Hematopoietic multipotent progenitor cell treated with erythropoietin and hydrocortisone succinate and interleukin-3 and kit ligand, for 8 days (in vitro differentiated cells): ENCODE results near the gene PNMA6A.
"Not testable (repeated sequence)": the region's sequence is repeated elsewhere in the genome, so short reads cannot be mapped to it uniquely, and the experiment has no call there.

ENCODE experiments used
- DNase-seq: peaks from one replicate; pipeline ENCODE4 v3.0.0-alpha.2; 2015

Gene PNMA6A

GRCh38 chrX:153077437-153078135, 5.3 kb downstream of the PNMA6A start:
- not testable (repeated sequence) for DNase-seq

DNA sequence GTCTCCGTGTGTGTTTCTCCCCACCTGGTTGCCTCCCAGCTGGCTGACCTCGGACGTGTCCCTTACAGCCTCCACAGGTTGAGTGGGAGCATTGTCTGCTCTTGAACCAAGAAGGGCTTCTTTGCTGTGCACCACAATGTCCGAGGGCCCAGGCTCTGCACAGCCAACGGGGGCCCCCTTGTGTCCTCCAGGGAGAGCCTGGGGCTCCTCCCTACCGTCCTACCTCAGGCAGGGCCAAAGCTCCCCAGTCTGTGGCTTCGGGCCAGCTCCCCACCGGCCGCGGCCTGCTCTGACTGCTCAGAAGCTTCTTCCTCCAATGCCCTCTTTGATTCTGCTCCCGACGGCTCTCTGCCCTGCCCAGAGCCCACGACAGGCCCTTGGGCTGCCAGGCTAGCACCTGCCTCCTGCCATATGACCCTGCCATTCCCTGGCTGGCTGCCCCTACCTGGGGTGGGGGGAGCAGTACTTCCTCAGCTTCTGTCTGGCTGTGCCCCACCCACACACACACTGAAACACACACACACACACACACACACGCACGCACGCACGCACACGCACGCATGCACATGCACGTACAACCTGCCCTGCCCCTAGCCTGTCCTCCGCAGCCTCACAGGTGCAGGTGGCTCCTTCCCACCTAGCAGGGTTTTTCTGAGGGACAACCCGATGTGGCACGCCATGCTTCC, 11.1 kb downstream of the PNMA6A start:
- not testable (repeated sequence) for DNase-seq

GRCh38 chrX:153102418-153102817, 30.2 kb downstream of the PNMA6A start:
- no peak for DNase-seq

GRCh38 chrX:153104959-153105358, 32.7 kb downstream of the PNMA6A start:
- DNase-seq = not testable (repeated sequence)

DNA sequence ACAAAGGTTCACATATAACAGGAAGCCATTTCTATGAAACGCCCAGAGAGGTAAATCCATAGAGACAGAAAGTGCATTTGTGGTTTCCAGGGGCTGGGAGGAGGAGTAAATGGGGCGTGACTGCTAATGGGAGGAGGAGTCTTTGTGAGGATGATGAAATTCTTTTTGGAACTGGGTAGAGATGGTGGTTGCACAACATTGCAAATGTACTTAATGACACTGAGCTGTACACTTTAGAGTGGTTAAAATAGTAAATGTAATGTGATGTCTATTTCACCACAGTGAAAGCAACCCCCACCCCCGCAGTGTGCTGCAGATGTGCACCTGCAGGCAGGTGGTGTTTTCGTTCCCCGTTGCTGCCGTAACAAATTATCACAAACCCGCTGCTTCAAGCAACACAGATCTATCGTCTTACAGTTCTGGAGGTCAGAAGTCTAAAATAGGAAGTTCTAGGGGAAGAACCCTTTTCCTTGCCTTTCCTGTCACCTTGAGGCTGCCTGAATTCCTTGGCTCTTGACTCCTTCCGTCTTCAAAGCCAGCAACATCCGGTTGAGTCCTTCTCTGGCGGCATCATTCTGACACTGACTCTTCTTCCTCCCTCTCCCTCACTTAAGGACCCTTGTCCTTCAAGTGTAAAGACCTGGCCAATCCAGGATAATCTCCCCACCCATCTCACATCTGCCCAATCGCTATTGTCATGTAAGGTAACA, 34.0 kb downstream of the PNMA6A start:
- not testable (repeated sequence) for DNase-seq

GRCh38 chrX:153110735-153111134, 38.5 kb downstream of the PNMA6A start:
- DNase-seq = not testable (repeated sequence)

- DNase-seq = not testable (repeated sequence)
These were observed 41.6 kb downstream of the PNMA6A start for GRCh38 chrX:153113851-153114250.

DNA sequence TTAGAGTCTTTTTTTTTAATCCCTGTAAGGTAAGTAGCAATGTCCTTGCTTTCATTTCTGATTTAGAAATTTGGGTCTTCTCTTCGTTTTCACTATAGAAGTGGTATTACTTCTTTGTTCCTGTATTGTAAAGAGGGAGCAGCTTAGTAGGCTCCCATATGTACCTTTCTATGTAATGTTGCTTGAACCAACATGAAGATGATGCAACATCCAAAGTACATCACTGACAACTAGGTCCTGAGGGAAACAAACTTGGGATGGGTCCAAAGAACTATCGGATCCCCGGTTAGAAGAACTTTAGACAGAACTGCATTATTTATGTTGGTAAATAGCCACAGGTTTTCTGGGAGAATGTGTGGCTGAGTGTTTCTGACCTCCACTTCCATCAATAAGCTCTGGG, 45.5 kb downstream of the PNMA6A start:
- not testable (repeated sequence) for DNase-seq

DNA sequence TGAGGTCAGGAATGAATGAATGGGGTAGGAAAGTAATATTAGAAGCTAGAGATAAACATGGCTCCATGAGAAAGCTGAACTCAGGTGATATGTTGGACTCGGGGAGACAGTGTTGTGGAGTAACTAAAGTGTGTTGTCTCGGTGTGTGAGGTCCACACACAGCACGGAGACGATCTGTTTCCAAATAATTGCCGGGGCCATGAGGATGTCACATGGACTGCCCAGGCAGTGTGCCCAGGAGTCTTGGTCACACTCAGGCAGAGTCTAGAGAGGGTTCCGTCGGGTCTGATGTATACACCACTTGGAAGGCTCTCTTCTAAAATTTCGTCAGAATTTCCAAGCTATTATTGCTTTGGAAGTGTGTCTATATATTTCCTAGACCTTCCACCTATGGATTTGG, 48.0 kb downstream of the PNMA6A start:
- not testable (repeated sequence) for DNase-seq

DNA sequence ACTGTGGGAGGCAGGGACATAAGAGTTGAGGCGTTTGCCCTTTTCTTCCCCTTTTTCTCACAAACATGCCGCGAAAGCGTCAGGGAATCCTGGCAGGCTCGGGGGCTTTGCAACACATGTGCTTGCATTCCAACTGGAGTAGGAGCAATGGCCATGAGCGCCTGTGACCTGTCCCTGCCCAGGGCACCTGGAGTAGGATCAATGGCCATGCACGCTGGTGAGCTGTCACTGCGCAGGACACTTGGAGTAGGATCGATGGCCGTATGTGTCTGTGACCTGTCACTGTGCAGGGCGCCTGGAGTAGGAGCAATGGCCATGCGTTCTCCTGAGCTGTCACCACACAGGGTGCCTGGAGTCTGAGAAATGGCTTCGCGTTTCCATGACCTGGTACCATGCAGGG, 51.2 kb downstream of the PNMA6A start:
- DNase-seq = not testable (repeated sequence)
